Measurements from ENCODE around the gene NOL6. TPM values are rescaled to one million over a fixed set of nuclear protein-coding genes. Genes with fewer than 3 reads are reported as not detected.

Gene NOL6
- total and polyA plus RNA-seq, 2 of the 8 experiments (the other 6 are each of a cell fraction or from before 2014, with no cell fraction given): 44.0 to 55.0 TPM

GRCh38 chr9:33460854-33461253, 12.9 kb downstream of the NOL6 start:
- H2AK5ac ChIP-seq (ENCODE audit: low read depth, low read length): no peak overlapping the region
- no peak overlapping the region for H2AFZ ChIP-seq (ENCODE audit: low read length)
- H3K56ac ChIP-seq (replicated peaks; ENCODE audit: insufficient read length, low read depth, low read length): no peak overlapping the region
- FAIRE-seq (no peak), DNase-seq (ENCODE audit: low read depth in 1 of 2, low spot score in 2 of 2) (no peak)
- ChIA-PET CTCF (ENCODE audit: partially characterized antibody) (interaction anchor here (0.9 to 21.6 kb wide), 5 partner anchors 6 to 157 kb away, joined by 3 to 358 read pairs (median 37); partner anchors contain the start of genes AQP3 and NOL6), POLR2A (ENCODE audit: partially characterized antibody) (interaction anchor here (0.6 to 5.8 kb wide), 6 partner anchors 12 to 171 kb away, joined by 3 to 34 read pairs (median 4); partner anchors contain the start of genes AQP3, NFX1 and NOL6)
- no peak overlapping the region for H2BK15ac ChIP-seq (ENCODE audit: low read length)
- no peak overlapping the region for H4K5ac ChIP-seq (ENCODE audit: insufficient read length, low read depth, low read length)
- H2BK20ac ChIP-seq (ENCODE audit: low read length): no peak overlapping the region
- no peak for TF ChIP-seq ASH2L (IDR thresholded peaks at IDR 0.05; ENCODE audit: low read length)
- TF ChIP-seq POLR2AphosphoS5 (IDR thresholded peaks at IDR 0.05; ENCODE audit: low read depth, low read length): 0 out of 2 replicates have a peak, but pooled peaks have one; percentile 28
- no peak overlapping the region for H4K91ac ChIP-seq (replicated peaks; ENCODE audit: insufficient read length, low read length)
- H3K23me2 ChIP-seq (ENCODE audit: low read depth, low read length): 0 out of 2 replicates have a peak, but pooled peaks cover 1% of the 10 kb centered on the region
- H3K79me1 ChIP-seq (ENCODE audit: low read depth, low read length): no peaks in the 10 kb centered on the region
- H4K8ac ChIP-seq (ENCODE audit: extremely low read depth, insufficient read depth, low read length): no peak overlapping the region
- H3K18ac ChIP-seq (ENCODE audit: extremely low read depth, low read length): no peak overlapping the region
- H2BK5ac ChIP-seq (ENCODE audit: low read depth, low read length): no peak overlapping the region
- no peak overlapping the region for H2BK12ac ChIP-seq (ENCODE audit: low read depth, low read length)
- H2BK120ac ChIP-seq (replicated peaks; ENCODE audit: low read depth, low read length): no peak overlapping the region
- no peak overlapping the region for H3K4me2 ChIP-seq (ENCODE audit: insufficient read depth in 1 of 2, low read depth in 2 of 2, low read length in 2 of 2)
- H3K4ac ChIP-seq (replicated peaks; ENCODE audit: insufficient read length, low read depth, low read length): no peak overlapping the region
- no peaks in the 10 kb centered on the region for H3K27me3 ChIP-seq (replicated peaks in 1 of 4; ENCODE audit: control insufficient read depth in 3 of 4, extremely low read depth in 1 of 4, insufficient read depth in 3 of 4, low read length in 3 of 4)
- H3K27ac ChIP-seq (ENCODE audit: low read depth, low read length): no peak overlapping the region
- no peak overlapping the region for H3K4me3 ChIP-seq (ENCODE audit: extremely low read depth in 1 of 4, insufficient read depth in 2 of 4, low read depth in 3 of 4, low read length in 4 of 4)
- H3K79me2 ChIP-seq (ENCODE audit: control insufficient read depth in 1 of 2, insufficient read depth in 2 of 2, low read length in 2 of 2): no peaks in the 10 kb centered on the region
- no peak overlapping the region for H3K14ac ChIP-seq (ENCODE audit: insufficient read length)
- no peaks in the 10 kb centered on the region for H3K9me3 ChIP-seq (ENCODE audit: insufficient read depth in 2 of 2, low read depth in 1 of 2, low read length in 1 of 2)
- H3K36me3 ChIP-seq (ENCODE audit: control insufficient read depth in 2 of 4, insufficient read depth in 4 of 4, low read length in 3 of 4): peaks cover 28 to 49% (median 42%) of the 10 kb centered on the region in 4 experiments
- H3K23ac ChIP-seq (ENCODE audit: insufficient read length): no peak overlapping the region
- H4K20me1 ChIP-seq (replicated peaks in 1 of 2; ENCODE audit: control insufficient read depth in 1 of 2, insufficient read depth in 2 of 2, low read length in 2 of 2): peaks cover 0 to 12% of the 10 kb centered on the region in 2 experiments
- H3K9ac ChIP-seq (replicated peaks in 1 of 4; ENCODE audit: extremely low read depth in 1 of 4, low read depth in 3 of 4, low read length in 3 of 4): no peak overlapping the region
- H3K4me1 ChIP-seq (replicated peaks in 1 of 4; ENCODE audit: control insufficient read depth in 3 of 4, insufficient read depth in 4 of 4, low read length in 3 of 4): no peaks in the 10 kb centered on the region
- 92% methylated on average over 10 of the region's 10 CpGs; no CpG with 5 or more reads in 1 of the 2 experiments for WGBS, 2 experiments (ENCODE audit: extremely low coverage in 1 of 2, insufficient coverage in 1 of 2, insufficient read length in 1 of 2, insufficient replicate concordance in 2 of 2, low coverage in 1 of 2, low lambda C conversion rate in 2 of 2, missing lambda C conversion rate in 1 of 2)
